ENCODE data around the gene TCEAL4. TPM values are rescaled to one million over a fixed set of nuclear protein-coding genes. Genes with fewer than 3 reads are reported as not detected.

The TCEAL4 gene
- total and polyA plus RNA-seq, 9 donors: 51.2 to 126 (median 96.9) TPM

DNA sequence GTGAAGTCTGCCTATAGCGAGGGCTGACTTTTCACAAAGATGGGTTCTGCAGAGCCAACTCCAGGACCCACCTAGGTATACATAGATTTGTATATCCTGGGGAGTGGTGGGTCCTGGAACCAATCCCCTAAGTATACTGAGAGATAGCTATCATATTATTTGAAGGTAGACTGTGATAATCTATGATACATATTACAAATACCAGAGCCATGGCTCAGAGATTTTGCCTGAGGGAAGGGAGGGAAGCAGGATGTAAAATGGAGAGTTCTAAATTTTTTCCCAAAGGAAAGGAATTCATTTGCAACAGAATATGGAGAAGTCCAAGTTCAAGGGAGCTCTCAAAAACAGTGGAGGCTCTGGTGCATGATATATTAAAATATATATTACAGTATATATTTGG lies 29.7 kb downstream of the TCEAL4 start:
- Histone ChIP-seq H3K4me3 (ENCODE audit: low read length) (no peak overlapping the region), H3K36me3 (ENCODE audit: control insufficient read depth, insufficient read depth, low read length) (no peaks in the 10 kb centered on the region), H3K27ac (ENCODE audit: low read length) (no peak overlapping the region), H3K4me1 (ENCODE audit: control insufficient read depth, insufficient read depth, low read length) (no peaks in the 10 kb centered on the region), H3K9me3 (replicated peaks; ENCODE audit: control insufficient read depth, low read depth, low read length) (no peaks in the 10 kb centered on the region), H3K27me3 (ENCODE audit: control insufficient read depth, insufficient read depth, low read length) (peaks cover 4% of the 10 kb centered on the region)
- no CpG with 5 or more reads among the region's 1 CpG for WGBS (ENCODE audit: insufficient coverage)
- no peak for DNase-seq

DNA sequence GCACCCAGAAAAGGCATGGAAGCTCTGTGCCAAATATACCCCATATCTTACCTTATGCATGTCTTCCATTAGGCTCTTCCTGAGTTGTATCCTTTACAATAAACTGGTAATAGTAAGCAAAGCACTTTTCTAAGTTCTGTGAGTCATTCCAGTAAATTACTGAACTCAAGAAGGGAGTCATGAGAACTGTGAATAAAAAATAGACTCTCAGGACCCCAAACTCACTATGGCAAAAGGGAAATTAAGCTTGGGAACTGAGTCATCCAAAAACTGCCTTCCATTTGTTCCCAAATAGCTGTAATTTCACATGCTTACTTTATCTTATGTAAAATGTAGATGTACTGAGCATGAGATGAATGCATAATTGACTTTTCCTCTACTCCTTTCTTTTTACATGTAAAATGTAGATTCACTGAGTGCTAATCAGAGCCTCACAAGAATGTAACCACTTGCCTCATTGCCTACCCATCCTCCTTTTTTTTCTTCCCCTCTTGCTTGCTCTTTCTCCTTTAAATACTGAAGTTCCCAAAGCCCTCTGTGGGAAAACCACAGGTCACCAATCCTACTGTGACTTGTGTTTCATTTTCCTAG lies 30.6 kb downstream of the TCEAL4 start:
- Histone ChIP-seq H3K4me3 (ENCODE audit: low read length) (no peak overlapping the region), H3K4me1 (ENCODE audit: control insufficient read depth, insufficient read depth, low read length) (no peaks in the 10 kb centered on the region), H3K36me3 (ENCODE audit: control insufficient read depth, insufficient read depth, low read length) (no peaks in the 10 kb centered on the region), H3K9me3 (replicated peaks; ENCODE audit: control insufficient read depth, low read depth, low read length) (no peaks in the 10 kb centered on the region), H3K27me3 (ENCODE audit: control insufficient read depth, insufficient read depth, low read length) (peaks cover 4% of the 10 kb centered on the region), H3K27ac (ENCODE audit: low read length) (no peak overlapping the region)
- no peak for DNase-seq

DNA sequence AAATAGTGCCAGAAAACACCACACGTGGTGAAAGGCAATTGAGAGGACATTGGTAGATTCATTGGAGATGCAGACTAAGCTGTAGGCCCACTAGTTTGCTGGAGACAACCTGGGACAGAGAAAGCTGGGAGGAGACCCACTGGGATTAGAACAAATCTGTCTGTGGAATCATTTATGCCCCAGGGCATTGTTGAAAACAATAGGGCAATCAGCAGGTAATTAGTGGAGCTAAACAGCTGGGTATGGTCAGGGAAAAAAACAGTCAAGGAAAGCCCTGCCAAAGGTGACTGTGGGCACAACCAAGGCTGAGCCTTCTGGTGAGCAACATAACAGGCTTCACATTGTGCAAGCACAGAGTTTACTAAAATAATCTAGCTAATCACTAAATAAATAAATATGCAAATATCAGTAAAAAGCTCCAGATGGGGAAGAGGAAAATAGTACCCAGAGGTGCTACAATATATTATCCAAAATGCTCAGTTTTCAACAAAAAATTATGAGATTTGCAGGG lies 31.4 kb downstream of the TCEAL4 start:
- Histone ChIP-seq H3K4me1 (ENCODE audit: control insufficient read depth, insufficient read depth, low read length) (no peaks in the 10 kb centered on the region), H3K9me3 (replicated peaks; ENCODE audit: control insufficient read depth, low read depth, low read length) (no peaks in the 10 kb centered on the region), H3K27me3 (ENCODE audit: control insufficient read depth, insufficient read depth, low read length) (peaks cover 3% of the 10 kb centered on the region), H3K27ac (ENCODE audit: low read length) (no peak overlapping the region), H3K36me3 (ENCODE audit: control insufficient read depth, insufficient read depth, low read length) (no peaks in the 10 kb centered on the region), H3K4me3 (ENCODE audit: low read length) (no peak overlapping the region)
- DNase-seq: no peak
- WGBS (ENCODE audit: insufficient coverage): 38% methylated on average over 1 of the region's 1 CpG

DNA sequence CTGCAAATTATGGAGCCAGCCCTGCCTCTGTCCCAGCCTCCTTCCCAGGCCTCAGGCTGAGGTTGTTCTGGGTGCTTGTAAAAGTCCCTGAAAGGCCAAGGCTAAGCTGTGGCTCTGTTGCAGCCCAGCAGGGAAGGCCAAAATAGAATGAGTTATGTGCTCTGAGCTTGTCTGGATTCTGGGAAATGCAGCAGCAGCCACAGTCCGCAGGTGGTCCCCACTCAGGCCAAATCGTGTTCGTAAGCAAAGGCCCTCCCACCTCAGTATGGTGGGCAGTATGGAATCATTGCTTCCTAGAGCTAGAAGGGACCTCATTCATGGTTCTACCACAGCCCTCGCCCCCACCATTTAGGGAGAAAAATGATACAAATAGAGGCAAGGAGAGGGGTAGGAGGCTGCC lies 38.8 kb downstream of the TCEAL4 start:
- Histone ChIP-seq H3K4me1 (ENCODE audit: control insufficient read depth, insufficient read depth, low read length) (no peaks in the 10 kb centered on the region), H3K27ac (ENCODE audit: low read length) (no peak overlapping the region), H3K36me3 (ENCODE audit: control insufficient read depth, insufficient read depth, low read length) (no peaks in the 10 kb centered on the region), H3K27me3 (ENCODE audit: control insufficient read depth, insufficient read depth, low read length) (peaks cover 7% of the 10 kb centered on the region), H3K4me3 (ENCODE audit: low read length) (no peak overlapping the region), H3K9me3 (replicated peaks; ENCODE audit: control insufficient read depth, low read depth, low read length) (no peaks in the 10 kb centered on the region)
- no CpG with 5 or more reads among the region's 4 CpGs for WGBS (ENCODE audit: insufficient coverage)
- peak; percentile 1 for DNase-seq

DNA sequence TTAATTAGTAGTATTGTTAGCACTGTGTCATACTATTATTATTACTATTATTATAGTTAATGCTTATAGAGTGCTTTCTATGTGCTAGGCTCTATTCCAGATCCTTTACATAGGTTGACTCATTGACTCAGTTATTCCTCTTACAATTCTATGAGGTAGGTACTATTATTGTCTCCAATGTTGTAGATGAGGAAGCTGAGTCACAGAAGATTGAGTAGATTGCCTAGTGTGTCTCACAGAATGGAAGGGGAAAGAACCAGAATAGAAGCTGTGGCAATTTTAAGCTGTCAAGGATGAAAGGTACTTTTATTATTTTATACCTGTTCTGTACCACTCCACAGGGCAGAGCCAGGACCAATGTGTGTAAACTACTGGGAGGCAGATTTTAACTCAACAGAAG lies 41.5 kb downstream of the TCEAL4 start:
- no peaks in the 10 kb centered on the region for H3K4me1 ChIP-seq (ENCODE audit: control insufficient read depth, insufficient read depth, low read length)

DNA sequence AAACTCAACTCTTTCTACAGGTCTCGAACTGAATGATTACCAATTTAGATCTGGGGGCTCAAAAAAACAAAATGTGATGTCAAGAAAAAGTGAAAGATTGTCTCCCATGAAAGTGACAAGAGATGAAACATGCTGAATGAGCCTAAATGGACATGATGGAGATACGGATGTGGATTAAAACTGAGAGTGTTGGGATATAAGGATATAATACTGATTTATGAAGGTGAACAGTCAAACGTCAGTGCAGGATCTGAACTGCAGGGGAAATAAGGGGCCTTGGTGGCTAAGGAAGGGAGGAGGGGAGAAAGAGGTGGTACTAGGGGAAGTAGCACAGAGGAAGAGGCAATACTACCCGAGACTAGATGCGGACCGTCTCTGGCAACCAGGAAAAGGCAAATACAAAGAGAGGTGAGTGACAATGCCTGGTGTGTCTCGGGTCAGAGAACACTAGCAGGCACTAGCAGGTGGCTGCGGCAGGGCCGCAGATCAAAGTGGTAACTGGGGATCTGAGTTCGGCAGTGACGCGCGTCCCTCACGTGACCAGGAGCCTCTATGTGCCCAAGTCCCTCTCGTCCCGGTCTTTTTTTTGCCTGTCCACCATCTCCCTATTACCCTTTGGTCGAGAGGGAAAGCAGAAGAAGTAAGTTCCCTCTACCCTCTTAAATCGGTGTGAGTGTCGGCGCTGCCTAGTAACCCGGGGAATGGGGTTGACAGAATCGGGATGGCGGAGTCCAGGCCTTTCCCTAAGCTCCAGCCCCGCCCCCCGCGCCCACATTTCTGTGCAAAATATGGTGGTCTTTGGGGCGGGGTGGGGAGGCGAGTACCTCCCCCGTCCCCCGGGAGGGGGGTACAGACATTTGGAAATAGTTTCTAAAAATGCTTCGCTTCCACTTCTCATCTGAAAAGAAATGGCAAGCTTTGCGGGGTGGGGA lies 43.3 kb downstream of the TCEAL4 start, which contains the start of gene TCEAL1:
Gene TCEAL1 (plus strand): TSS at position 590 of the 932 bp plus-strand sequence. CDS start 942 bp downstream, outside the sequence.
- Histone ChIP-seq H3K4me3 (ENCODE audit: low read length) (peak within 1 kb of the TSS; percentile 63), H3K4me1 (ENCODE audit: control insufficient read depth, insufficient read depth, low read length) (no peaks in the 10 kb centered on the region), H3K36me3 (ENCODE audit: control insufficient read depth, insufficient read depth, low read length) (peaks cover 4% of the 10 kb centered on the region), H3K9me3 (replicated peaks; ENCODE audit: control insufficient read depth, low read depth, low read length) (no peaks in the 10 kb centered on the region), H3K27me3 (ENCODE audit: control insufficient read depth, insufficient read depth, low read length) (peaks cover 23% of the 10 kb centered on the region), H3K27ac (ENCODE audit: low read length) (peak within 1 kb of the TSS; percentile 99)
- DNase-seq: peak; percentile 76
- WGBS (ENCODE audit: insufficient coverage): 31% methylated on average over 23 of the region's 32 CpGs

More for the DNA sequence above, 41.5 kb downstream of the TCEAL4 start:
- Histone ChIP-seq H3K36me3 (ENCODE audit: control insufficient read depth, insufficient read depth, low read length) (peaks cover 4% of the 10 kb centered on the region), H3K27me3 (ENCODE audit: control insufficient read depth, insufficient read depth, low read length) (peaks cover 23% of the 10 kb centered on the region), H3K9me3 (replicated peaks; ENCODE audit: control insufficient read depth, low read depth, low read length) (no peaks in the 10 kb centered on the region), H3K27ac (ENCODE audit: low read length) (no peak overlapping the region), H3K4me3 (ENCODE audit: low read length) (no peak overlapping the region)
- no peak for DNase-seq

DNA sequence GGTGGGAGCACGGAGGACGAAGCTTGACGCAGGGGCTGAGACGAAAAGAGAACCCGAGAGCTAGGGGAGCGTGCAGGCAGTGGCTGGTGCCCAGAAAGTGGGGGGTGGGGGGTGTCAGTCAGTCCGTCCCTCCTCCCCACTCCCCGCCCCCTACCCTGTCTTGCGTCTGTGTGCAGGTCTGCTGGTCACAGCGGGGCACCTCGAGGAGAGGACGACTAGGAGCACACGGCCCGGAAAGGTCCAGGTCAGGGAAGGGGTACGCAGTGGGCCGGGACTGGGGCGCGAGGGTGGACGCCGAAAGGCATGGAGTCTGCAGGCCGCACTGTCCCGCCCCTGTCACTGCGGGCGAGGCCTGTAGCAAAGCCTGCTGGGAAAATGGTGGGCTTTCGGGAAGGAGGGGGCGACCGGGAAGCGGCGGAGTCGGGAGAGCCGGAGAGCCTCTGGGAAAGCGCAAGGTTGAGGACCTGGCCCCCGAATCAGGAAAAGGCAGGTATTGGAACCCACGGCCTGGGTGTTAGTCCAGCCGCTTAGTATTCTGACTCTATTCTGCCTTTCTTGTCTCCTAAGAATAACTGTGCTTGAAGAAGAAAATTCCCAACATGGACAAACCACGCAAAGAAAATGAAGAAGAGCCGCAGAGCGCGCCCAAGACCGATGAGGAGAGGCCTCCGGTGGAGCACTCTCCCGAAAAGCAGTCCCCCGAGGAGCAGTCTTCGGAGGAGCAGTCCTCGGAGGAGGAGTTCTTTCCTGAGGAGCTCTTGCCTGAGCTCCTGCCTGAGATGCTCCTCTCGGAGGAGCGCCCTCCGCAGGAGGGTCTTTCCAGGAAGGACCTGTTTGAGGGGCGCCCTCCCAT lies 44.2 kb downstream of the TCEAL4 start:
- H3K4me1 ChIP-seq (ENCODE audit: control insufficient read depth, insufficient read depth, low read length): no peaks in the 10 kb centered on the region
- DNase-seq: peak; percentile 90

DNA sequence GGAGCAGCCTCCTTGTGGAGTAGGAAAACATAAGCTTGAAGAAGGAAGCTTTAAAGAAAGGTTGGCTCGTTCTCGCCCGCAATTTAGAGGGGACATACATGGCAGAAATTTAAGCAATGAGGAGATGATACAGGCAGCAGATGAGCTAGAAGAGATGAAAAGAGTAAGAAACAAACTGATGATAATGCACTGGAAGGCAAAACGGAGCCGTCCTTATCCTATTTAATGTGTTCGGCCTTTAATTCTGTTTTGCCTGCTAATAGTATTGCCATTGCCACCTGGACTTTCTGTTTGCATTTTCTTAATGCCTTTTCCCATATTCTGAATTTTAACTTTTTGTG lies 44.8 kb downstream of the TCEAL4 start:
- Histone ChIP-seq H3K27ac (ENCODE audit: low read length) (peak overlapping the region; percentile 99), H3K4me3 (ENCODE audit: low read length) (peak overlapping the region; percentile 63), H3K9me3 (replicated peaks; ENCODE audit: control insufficient read depth, low read depth, low read length) (no peaks in the 10 kb centered on the region), H3K27me3 (ENCODE audit: control insufficient read depth, insufficient read depth, low read length) (peaks cover 28% of the 10 kb centered on the region), H3K36me3 (ENCODE audit: control insufficient read depth, insufficient read depth, low read length) (peaks cover 4% of the 10 kb centered on the region), H3K4me1 (ENCODE audit: control insufficient read depth, insufficient read depth, low read length) (no peaks in the 10 kb centered on the region)
- DNase-seq: no peak
- 49% methylated on average over 3 of the region's 6 CpGs for WGBS (ENCODE audit: insufficient coverage)

More for the DNA sequence above, 44.2 kb downstream of the TCEAL4 start:
- WGBS (ENCODE audit: insufficient coverage): 21% methylated on average over 38 of the region's 49 CpGs
- no peaks in the 10 kb centered on the region for H3K9me3 ChIP-seq (replicated peaks; ENCODE audit: control insufficient read depth, low read depth, low read length)
- H3K4me3 ChIP-seq (ENCODE audit: low read length): peak overlapping the region; percentile 63
- H3K27ac ChIP-seq (ENCODE audit: low read length): peak overlapping the region; percentile 99
- peaks cover 27% of the 10 kb centered on the region for H3K27me3 ChIP-seq (ENCODE audit: control insufficient read depth, insufficient read depth, low read length)
- H3K36me3 ChIP-seq (ENCODE audit: control insufficient read depth, insufficient read depth, low read length): peaks cover 4% of the 10 kb centered on the region

DNA sequence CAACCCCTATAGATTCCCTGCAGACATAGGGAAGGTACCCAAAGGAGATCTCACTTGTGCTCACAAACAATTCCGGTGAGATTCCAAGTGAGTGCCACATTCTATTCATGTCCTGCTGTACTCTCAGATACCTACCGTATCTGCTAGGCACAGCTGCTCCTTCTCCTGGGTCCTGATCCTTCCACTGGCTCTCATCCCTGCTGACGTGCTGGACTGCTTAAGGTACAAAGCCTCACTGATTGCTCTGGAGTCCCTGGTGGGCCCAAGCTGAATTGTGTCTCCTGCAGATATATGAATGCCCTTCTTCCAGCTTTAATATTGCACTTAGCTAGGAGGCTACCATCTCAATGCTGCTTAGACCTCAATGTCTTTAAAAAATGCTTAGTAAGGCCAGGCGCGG lies 45.8 kb downstream of the TCEAL4 start:
- Histone ChIP-seq H3K36me3 (ENCODE audit: control insufficient read depth, insufficient read depth, low read length) (peaks cover 4% of the 10 kb centered on the region), H3K9me3 (replicated peaks; ENCODE audit: control insufficient read depth, low read depth, low read length) (no peaks in the 10 kb centered on the region), H3K27ac (ENCODE audit: low read length) (no peak overlapping the region), H3K27me3 (ENCODE audit: control insufficient read depth, insufficient read depth, low read length) (peaks cover 29% of the 10 kb centered on the region), H3K4me3 (ENCODE audit: low read length) (no peak overlapping the region), H3K4me1 (ENCODE audit: control insufficient read depth, insufficient read depth, low read length) (no peaks in the 10 kb centered on the region)
- WGBS (ENCODE audit: insufficient coverage): 76% methylated on average over 5 of the region's 5 CpGs
- no peak for DNase-seq

DNA sequence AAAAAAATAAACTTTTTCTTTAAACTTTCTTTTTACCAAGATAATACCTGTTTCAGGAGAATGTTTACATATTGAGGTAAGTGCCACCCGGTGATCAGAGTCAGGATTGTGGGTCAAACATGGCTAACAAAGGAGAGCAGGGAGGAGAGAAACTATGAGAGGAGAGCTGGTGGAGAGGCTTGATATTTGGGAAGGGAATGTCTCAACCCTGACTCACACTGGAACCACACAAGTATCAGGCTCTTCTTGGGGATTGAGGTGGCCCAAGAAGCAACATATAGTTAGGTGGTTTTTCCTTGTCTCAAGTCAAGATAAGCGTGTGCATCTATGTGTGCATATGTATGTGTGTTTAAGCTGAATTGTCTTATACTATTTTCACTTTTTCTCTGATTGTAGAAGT lies 50.1 kb downstream of the TCEAL4 start:
- peaks cover 4% of the 10 kb centered on the region for H3K36me3 ChIP-seq (ENCODE audit: control insufficient read depth, insufficient read depth, low read length)
- 60% methylated on average over 1 of the region's 2 CpGs for WGBS (ENCODE audit: insufficient coverage)
- no peak for DNase-seq
- H3K27ac ChIP-seq (ENCODE audit: low read length): no peak overlapping the region
- H3K9me3 ChIP-seq (replicated peaks; ENCODE audit: control insufficient read depth, low read depth, low read length): no peaks in the 10 kb centered on the region
- no peak overlapping the region for H3K4me3 ChIP-seq (ENCODE audit: low read length)
- H3K4me1 ChIP-seq (ENCODE audit: control insufficient read depth, insufficient read depth, low read length): no peaks in the 10 kb centered on the region
- peaks cover 18% of the 10 kb centered on the region for H3K27me3 ChIP-seq (ENCODE audit: control insufficient read depth, insufficient read depth, low read length)

All from muscle of leg (tissue), 11 donors.